Hematopoietic multipotent progenitor cell treated with erythropoietin and hydrocortisone succinate and interleukin-3 and kit ligand, for 4 days (in vitro differentiated cells): ENCODE data around the gene MSI2.
A peak's percentile ranks its signal among the peaks of the same experiment; 100 is the strongest.

Source experiments
- DNase-seq: peaks from one replicate; pipeline ENCODE4 v3.0.0-alpha.2; 2015

MSI2 gene

DNA sequence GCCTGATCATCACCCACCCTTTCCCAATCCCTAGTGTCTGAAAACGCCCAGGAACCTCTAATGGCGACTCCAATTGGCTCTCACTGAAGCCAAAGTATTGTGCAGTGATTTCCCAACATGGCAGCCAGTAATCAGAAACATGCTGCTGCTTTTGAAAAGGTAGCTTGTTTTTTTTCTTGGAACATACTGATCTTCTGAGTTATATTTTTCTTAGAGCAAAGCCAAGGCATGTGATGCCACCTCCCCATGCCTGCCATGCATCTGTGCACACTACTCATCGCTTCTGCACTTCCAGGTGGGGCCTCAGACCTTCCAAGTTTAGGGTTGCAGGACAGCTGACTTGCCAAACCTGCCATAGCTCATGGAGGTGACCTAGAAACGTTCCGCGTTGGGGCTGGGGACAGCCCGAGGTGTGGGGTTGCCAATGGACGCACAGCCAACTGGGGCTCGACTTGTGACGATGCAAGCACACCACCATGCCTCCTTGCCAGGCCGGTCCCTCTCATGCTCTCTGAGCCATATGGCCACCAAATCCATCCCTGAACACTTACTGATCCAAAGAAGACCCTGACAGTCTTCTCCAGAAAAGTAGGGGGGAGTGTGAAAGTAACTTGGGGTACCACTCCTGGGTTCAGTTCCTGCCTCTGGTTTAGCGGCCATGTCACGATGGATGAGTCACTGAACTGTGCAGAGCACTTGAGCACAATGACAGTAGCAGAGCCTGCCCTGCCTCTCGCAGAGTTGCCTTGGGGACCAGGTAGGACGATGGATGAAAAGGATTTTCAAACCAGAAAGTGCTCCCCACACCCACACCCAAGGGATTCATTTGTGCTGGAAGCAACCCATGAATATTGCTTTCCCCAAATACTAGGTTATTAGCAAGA lies 333.1 kb downstream of the MSI2 start:
- no peak for DNase-seq

DNA sequence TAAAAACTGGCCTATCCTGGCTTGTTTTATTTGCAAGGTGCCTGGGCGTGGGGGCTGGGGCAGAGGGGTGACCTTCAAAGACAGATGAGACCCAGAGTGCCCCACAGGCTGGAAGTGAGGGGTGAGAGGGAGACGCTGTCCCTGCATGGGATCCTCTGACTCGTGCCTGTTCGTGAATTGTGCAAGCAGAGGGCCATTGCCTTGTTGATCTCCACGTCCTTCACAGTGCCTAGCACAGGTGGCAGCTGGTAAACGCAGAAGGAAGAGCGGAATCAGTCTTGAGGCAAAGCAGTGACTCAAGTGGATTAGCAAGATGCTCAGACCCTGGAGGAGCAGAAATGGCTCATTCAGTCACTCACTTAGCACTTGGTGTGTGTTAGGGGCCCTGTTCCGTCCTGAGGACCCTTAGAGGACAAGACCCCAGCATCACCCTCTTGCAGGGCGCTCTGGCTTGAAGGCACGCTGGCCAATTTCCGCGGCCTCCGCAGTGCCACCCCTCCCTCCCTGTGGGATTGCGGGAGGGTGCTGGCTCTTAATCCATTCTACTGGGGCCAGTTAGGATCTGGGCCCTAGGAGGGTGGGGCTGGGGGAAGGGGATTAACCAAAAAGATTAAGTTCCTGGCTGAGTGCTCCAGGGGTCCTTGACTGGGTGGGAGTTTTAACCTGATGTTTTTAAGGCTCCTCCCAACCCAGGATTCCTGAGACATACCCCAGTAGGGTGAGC lies 337.6 kb downstream of the MSI2 start:
- DNase-seq = no peak

DNA sequence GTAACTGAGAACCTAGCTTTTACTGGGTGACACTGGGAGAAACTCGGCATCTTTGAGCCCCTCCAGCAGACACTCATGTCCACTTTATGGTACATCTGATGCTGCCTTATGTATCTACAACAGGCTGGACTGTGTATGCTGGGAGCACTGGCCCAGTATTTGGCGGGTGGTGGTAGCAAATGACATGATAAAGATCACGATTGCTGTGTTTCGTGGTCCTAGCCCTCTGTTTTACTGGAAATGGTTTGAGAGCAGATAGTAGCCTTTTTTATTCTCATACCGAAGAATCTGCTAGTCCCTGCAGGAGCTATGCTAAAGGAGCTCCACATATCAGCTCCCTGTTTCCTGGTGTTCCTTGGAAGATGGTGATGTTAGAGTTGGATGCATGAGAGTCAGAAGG lies 338.4 kb downstream of the MSI2 start:
- no peak for DNase-seq

DNA sequence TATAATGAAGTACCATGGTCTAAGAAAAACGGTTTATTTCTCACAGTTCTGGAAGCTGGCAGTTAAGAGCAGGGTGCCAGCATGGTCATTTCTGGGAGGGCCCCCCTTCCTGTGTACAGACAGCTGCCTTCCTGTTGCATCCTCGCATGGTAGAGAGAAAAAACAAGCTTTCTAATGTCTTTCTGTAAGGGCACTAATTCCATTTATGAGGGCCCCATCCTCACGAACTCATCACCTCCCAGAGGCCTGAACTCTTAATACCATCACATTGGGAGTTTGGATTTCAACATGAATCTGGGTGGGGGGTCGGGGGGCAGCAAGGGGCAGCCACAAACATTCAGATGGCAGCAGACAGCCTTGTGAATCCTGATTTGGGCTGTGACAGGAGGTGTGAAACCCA lies 339.1 kb downstream of the MSI2 start:
- no peak for DNase-seq

DNA sequence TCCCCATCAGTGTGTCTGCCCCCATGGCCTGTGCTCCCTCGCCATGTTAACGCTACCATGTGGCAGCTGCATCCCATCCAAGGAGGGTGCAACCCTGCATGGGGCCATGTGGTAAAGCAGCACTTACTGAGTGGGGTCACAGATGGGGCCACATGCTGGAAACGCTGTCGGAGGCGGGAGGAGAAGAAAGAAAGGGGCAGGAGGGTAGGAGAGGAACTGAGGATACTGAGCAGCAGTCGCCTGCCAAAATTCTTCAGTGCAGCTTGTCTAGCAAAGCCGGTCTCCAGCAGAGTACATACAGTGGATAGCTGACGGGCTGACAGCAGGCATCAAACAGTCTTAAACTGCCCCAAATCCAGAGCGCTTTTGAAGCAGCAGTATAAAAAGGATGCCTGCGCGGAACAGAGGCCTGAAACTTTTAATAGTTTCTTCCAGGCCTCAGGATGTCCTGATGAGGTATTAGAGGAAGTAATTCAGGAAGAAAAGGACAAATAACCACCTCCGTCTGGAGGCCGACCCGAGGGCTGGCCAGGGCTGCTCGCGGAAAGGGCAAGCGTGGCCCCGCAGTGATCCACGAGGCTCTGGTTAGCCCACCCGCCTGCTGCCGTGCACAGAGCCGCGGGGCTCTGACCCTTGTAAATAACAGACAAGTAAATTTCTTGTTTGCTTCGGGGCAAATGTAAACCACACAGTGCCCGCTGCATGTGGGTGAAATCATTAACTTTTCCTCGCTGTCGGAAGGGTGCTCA lies 339.8 kb downstream of the MSI2 start:
- DNase-seq = no peak

DNA sequence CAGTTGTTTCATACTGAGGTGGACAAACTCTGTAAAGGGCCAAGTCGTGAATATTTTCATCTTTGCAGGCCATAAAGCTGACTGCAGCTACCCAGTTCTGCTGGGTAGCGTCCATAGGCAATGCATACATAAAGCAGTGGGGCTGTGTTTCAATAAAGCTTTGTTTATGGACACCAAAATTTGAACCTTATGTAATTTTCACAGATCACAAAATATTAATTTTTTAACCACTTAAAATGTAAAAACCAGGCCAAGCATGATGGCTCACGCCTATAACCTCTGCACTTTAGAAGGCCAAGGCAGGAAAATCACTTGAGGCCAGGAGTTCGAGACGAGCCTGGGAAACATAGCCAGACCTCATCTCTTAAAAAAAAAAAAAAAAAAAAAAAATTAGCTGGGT lies 340.8 kb downstream of the MSI2 start:
- DNase-seq = no peak

DNA sequence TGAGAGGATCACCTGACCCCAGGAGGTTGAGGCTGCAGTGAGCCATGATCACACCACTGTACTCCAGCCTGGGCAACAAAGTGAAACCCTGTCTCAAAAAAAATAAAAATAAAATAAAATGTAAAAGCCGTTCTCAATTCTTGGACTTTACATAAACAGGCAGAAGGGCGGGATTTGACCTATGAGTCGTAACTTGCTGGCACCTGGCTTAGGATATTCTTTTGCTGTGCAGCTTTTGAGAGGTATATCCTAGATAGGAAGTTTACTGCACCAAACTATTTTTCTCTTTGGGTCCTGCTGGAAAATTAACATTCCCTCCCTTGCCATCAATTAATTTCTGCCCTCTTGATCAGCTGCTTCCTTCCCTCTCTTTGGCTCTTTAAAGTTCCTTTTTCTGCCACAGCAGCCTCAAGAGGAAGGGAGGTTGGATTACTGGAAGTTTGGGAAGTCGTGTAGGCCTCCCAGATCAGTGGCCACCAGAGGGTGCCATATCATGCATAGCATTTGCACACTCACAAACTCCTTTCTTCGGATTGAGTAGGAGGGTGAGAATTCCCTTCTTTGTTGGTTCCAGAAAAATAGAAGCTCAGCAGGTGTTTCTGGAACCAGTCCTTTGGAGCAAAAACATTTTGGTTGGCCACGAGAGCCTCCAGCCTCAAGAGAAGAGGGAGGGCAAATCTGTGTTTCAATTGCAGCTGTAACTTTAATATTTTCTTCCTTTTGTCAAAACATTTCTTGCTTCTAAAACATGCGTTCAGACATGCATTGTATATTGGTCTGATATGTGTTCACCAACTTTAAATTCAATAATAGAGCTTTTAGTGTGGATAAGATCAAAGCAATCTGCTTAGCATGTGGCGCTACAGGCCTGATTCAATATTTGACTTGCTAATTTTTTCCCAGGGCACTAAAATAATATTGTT lies 341.5 kb downstream of the MSI2 start:
- peak; percentile 54 for DNase-seq

DNA sequence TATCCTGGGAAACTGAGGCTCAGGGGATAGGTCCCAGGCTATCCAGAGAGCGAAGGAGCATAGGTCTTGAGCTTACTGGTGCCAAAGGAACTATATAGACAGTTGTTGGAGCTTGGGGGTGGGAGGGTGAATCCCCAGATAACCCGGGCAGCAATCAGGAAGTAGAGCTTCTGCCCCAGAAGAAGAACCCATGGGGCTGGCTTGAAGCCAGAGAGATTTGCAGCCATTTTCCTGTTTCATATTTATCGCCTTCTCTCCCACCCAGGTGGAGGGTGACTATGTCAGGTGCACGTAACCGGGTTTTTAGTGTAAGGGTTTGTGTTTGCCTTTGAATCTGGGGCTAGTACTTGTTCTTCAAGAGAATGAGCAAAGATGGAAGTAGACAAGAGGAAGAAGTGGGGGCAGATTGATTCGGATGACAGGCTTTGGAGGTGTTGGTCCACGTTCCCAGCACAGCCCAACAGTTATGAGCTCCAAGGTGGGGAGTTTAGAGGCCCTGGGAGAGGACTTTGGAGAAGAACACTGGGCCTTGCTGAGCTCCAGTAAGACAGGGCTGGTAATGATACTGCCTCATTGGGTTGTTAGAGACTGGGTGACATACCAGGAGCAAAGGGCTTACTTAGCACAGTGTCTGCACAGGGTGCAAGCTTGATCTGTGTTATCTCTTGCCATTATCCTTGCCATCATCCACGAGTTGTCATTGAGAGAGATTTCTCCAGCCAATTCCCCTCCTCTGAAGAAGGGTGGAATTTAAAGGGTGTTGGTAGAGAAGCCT lies 343.1 kb downstream of the MSI2 start:
- DNase-seq = peak; percentile 84

DNA sequence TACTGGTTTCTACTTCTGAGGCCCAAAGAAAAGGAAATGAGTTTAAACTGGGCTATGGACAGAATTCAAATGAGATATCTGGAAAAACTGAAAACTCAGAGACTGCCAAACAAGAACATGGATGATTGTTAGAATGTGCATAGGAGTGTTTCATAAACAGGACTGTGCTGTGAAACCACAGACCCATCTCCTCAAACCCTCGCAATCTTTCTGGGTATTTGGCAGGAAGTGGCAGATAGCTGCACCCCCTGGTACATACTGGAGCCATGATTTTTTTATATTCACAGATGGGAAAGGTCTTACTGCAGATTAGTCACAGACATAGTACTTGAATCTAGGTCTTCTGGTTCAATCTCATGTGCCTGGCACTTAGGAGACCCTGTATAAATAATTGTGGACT lies 343.8 kb downstream of the MSI2 start:
- peak; percentile 88 for DNase-seq

DNA sequence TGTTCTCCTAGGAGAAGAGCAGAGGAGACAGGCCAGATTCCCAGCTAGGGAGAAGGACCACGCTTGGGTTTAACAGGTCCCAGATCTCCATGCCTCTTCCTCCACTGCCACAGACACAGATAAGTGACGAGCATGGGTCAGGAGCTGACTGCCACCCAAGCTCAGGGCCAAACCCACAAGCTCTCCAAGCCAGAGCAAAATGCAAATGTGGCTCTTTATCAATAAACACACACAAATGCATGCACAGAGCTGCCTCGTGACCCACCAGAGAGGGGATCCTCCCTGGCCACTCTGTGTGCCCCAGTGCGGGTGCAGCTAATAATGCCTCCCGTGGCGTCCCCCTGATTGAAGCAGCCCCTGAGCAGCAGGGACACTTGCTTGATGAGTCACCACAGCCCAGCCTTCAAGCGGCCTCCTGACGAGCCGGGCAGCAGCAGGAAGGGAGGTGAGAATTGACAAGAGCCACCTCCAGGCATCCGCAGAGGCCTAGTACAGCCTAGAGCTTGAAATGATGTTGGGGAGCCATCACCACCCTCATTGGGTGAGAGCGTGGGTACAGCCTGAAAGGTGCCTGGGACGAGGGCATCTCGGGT lies 344.9 kb downstream of the MSI2 start:
- DNase-seq = peak; percentile 65

DNA sequence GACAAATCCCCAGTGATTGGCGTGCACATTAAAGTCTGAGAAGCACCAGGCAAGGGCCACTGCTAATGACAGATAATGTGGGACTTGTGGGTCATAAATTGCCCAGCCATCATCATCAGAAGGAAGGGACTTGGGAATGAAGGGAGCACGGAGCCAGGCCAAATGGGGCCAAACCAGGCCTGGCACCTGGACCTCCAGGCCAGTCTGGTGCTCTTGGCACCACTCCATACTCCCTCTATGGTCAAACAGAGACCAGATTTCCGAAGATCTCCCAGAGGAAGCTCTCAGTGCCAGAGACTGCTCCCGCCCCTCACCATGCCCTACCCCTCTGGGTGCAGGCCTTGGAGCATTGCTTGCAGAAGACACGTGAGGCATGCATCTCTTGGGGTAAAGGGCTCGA lies 346.6 kb downstream of the MSI2 start:
- DNase-seq = no peak

DNA sequence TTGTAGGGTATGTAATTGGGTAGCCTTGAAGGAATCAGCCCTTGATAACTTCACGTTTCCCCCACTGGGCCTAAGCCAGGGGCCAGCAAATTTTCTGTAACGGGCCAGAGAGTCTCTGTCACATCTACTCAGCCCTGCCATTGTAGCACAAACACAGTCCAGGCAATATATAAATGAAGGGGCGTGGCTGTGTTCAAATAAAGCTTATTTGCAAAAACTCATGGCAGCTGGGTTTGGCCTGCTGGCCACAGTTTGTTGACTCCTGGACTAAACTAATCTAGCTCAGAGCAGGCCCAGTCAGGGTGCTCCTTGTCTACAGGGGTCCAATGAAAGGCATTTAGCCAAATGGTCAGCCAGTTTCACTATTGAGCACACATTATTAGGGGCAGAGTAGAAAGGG lies 347.2 kb downstream of the MSI2 start:
- DNase-seq = no peak

DNA sequence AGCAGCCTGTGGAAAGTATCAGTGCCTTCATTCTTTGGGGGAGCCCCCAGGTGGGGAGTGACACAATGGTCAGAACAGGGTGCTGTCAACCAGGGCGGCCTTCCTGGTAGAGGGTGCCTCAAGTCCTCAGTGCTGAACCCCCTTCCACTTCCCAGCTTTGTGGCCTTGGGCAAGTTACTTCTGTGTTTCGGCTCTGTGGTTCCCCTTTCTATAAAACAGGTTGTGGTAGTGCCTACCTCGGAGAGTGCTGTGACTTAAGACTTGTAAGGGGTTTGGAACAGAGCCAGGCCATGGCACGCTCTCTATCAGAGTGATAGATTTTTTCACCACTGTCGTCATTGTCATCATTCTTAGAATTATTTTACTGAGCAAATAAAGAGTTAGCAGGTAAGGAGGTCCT lies 347.7 kb downstream of the MSI2 start:
- DNase-seq = peak; percentile 95

DNA sequence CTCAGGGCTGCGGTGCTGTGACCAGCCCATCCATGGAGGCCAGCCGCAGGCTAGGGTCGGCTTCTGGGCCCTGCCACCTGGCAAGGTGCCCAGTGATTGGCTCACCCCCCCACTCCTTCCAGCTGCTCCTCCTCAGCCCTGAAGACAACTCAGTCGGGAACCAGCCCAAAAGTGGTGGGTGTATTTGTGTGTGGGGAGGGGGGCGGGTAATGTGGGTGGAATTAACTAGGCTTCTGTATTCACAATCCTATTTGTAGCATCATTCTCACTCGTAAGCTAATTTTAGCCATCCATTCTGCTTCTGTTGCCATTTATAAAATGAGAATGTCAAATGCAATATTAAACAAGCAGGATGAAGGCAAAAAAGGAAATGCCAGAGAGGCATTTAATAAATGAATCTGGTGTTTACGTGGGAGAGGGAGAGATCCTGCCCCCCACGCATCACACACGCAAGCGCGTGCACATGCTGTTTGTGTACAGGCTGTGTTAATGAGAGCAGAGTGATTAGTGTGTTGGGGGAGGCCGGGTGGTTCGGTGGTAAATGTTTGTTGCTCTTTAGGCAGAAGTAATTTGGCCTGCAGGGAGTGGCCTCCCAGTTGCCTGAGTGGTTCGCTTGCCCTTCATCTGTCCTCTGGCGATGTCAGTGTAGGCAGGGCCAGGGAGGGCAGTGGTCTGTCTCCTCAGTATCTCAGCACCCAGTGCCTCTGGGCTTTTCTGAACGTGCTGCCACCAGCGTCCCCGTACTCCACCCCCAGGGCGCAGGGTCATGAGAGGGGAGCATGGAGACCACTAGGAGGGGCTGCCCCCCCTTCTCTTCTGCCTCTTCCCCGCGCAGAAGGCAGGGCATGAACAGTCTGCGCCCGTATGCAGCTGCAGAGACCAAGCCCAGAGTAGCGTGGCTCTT lies 348.7 kb downstream of the MSI2 start:
- peak; percentile 90 for DNase-seq

DNA sequence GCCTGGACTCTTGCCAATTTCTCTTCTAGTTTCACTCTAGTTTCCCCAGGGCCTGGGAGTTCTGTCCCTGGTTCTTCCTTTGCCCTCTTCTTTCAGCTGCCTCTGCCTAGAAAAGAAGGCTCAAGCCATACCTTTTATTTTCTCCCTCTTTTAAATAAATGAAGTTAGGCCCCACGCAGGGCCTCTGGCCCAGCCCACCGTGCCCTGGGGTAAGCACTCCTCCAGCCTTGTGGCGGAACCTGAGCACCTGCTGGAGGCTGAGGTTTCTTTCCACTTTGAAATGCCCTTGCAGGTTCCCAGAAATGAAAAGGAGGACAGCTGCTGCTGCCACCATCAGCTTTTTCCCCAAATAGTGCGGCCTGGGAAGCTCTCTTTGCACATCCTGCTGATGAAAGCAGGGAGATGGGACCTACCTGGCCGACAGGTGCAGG lies 349.4 kb downstream of the MSI2 start:
- no peak for DNase-seq

DNA sequence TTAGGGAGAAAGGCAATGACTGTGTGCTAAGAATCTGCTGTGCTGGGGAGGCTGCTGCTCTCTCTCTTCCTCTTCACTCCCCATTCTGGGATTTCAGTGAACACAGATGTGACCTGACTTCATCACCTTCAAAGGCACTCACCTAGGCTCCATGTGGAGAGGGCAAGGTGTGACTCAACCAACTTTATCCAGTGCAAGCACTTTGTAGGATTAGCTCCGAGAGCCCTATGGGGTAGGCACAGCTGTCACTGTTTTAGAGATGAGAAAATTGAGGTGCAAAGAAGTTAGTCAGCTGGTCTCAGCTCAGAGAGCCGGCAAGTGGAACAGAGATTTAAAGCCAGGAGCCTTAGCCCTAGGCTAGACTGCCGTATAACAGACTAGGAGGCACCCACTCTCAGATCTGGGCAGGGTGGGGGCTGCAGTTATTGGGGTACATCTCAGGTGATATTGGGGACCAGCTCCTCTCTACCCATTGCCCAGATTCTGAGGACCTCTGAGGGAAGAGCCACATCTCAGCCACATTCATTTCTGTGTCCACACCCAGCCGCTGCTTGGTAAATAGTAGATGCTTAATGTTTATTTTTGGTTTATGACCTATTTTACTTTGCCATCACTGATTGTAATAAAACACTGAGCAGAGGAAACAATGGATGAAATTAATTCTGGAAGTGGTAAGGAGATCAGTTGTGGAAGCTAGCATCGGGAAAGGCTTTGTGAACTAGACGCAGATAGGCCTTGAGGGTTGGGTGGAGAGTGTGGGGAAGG lies 350.0 kb downstream of the MSI2 start:
- no peak for DNase-seq

DNA sequence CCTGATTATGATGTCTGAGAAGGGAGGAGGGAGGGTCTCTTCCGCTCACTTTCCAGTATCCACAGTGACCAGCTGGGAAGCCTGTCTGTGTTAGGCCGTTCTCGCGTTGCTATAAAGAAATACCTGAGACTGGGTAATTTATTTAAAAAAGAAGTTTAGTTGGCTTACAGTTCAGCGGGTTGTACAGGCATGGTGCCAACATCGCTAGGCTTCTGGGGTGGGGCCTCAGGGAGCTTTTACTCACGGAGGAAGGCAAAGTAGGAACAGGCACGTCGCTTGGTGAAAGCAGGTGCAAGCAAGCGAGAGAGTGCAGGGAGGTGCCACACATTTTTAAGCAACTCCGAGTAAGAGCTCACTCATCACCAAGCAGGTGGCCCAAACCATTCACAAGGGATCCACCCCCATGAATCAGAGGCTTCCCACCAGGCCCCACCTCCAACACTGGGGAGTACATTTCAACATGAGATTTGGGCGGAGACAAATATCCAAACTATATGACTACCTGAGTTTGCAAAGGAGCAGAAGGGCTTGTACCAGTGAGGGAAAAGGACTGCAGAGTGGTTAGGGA lies 351.3 kb downstream of the MSI2 start:
- DNase-seq = no peak

DNA sequence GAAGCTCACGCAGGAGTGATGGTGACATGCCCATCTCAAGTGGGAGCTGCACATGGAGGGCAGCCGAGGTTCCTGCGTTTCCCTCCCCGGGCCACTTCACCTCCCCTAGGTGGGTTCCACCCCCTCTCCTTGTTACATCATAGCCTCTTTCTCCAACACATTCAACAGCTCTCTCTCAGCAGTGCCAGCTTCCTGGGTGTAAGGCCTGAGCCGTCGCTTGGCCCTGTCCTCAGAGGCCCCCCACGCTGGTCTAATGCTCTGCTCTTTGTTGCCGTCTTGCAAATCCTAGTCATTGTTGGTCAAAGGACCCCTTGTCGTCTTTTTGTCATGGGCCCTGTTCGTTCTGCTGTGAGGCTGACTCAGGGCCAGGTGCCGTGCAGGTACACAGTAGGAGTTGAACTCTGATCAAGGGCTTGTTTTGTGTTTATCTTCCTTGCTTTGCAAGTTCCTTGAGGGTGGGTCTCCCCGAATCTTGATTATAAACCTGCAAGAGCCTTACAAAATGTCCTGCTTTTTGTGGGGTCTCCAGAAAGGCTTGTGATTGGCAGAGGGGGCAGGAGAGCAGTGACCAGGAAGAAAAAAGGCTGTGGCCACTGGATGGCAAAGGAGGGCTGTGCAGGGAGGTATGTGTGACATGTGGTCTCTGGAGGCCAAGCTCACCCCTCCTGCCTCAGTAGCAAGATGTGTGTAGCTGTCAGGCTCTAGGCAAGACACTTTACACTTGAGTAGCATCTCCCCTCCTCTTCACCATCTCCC lies 352.2 kb downstream of the MSI2 start:
- DNase-seq = no peak
